OCI-LY7 (cell line): ENCODE data around the gene WDFY4. TPM values are rescaled to one million over a fixed set of nuclear protein-coding genes. Genes with fewer than 3 reads are reported as not detected.

Experiments
- BruUV-seq: library from RNA; stranded (reverse); fragments of 400-500 nt; replicated peaks from 2 replicates; lab custom pipeline; 2021; lab: Mats Ljungman, UMichigan
- CTCF ChIA-PET: fragments of 300-600 bp; sonication (Branson Sonifier 250); formaldehyde crosslinking; loops from one replicate; lab custom pipeline; 2022; ENCODE audit warnings: antibody characterized with exemption; ENCODE audit not compliant: unreplicated experiment; lab: Charles Lee
- POLR2A ChIA-PET: fragments of 300-600 bp; sonication (Branson Sonifier 250); formaldehyde crosslinking; loops from one replicate; lab custom pipeline; 2022; ENCODE audit warnings: antibody characterized with exemption; lab: Charles Lee
- DNase-seq: peaks from one replicate; pipeline ENCODE4 v3.0.0-alpha.2; 2015; ENCODE audit warnings: low spot score
- H2AFZ ChIP-seq: fragments of 200-600 bp; sonication (generic), shearing (Covaris generic); 2 replicates; pipeline ENCODE4 v1.6.1; 2014; ENCODE audit warnings: mild to moderate bottlenecking, antibody characterized with exemption, low read length, moderate library complexity
- H3K27ac ChIP-seq: fragments of 200-600 bp; sonication (generic); 2 replicates; pipeline ENCODE4 v1.5.1; 2014; ENCODE audit warnings: mixed run types, low read depth, mild to moderate bottlenecking, moderate library complexity, low read length, inconsistent platforms; ENCODE audit not compliant: poor library complexity, severe bottlenecking
- H3K36me3 ChIP-seq: fragments of 200-600 bp; sonication (generic); 2 replicates; pipeline ENCODE4 v1.6.1; 2014; ENCODE audit warnings: mild to moderate bottlenecking, antibody characterized with exemption, low read length, moderate library complexity, mixed read lengths; ENCODE audit not compliant: insufficient read depth
- H3K4me1 ChIP-seq: fragments of 200-600 bp; sonication (generic); 2 replicates; pipeline ENCODE4 v1.5.1; 2014; ENCODE audit warnings: mild to moderate bottlenecking, low read length; ENCODE audit not compliant: insufficient read depth, poor library complexity, severe bottlenecking
- H3K4me2 ChIP-seq: fragments of 200-600 bp; sonication (generic); 2 replicates; pipeline ENCODE4 v1.6.1; 2014; ENCODE audit warnings: mild to moderate bottlenecking, low read length
- H3K4me3 ChIP-seq: fragments of 200-600 bp; sonication (generic); 2 replicates; pipeline ENCODE4 v1.5.1; 2014; ENCODE audit warnings: mild to moderate bottlenecking, low read depth, low read length; ENCODE audit not compliant: poor library complexity, severe bottlenecking
- H3K79me2 ChIP-seq: fragments of 200-600 bp; sonication (generic); 2 replicates; pipeline ENCODE4 v1.6.1; 2016; ENCODE audit warnings: low read depth, mild to moderate bottlenecking, low read length, moderate library complexity, mixed read lengths; ENCODE audit not compliant: insufficient read depth
- H3K9me2 ChIP-seq: fragments of 200-600 bp; sonication (generic); 2 replicates; pipeline ENCODE4 v1.6.1; 2016; ENCODE audit warnings: mild to moderate bottlenecking, low read length, mixed read lengths; ENCODE audit not compliant: insufficient read depth
- H3K9me3 ChIP-seq: fragments of 200-600 bp; sonication (generic); 2 replicates; pipeline ENCODE4 v1.6.1; 2014; ENCODE audit warnings: mild to moderate bottlenecking, mixed run types, low read length, mixed read lengths
- H4K20me1 ChIP-seq: fragments of 200-600 bp; sonication (generic); 2 replicates; pipeline ENCODE4 v1.6.1; 2014; ENCODE audit warnings: mild to moderate bottlenecking, antibody characterized with exemption, low read length, moderate library complexity, mixed read lengths; ENCODE audit not compliant: insufficient read depth
- EZH2phosphoT487 ChIP-seq: fragments of 200-600 bp; sonication (generic); IDR thresholded peaks from 2 replicates; pipeline ENCODE4 v1.6.1; 2018; ENCODE audit warnings: low read depth, borderline replicate concordance, mild to moderate bottlenecking, mixed run types, antibody characterized with exemption, low read length, moderate library complexity, mixed read lengths
- intact Hi-C: fragments of 100-400 bp; cut with micrococcal nuclease; formaldehyde crosslinking; loops from one replicate; pipeline ENCODE4 v1.10.0; 2022; ENCODE audit not compliant: unreplicated experiment
- total RNA-seq, 2 experiments: library from RNA; depleted of rRNA in 1 of 2; stranded (reverse); fragments of >200 nt in 1 of 2; shearing (Covaris generic) in 1 of 2; gene quantifications; 2 replicates each; pipeline ENCODE4 v1.2.3, GENCODE V29; 2014 to 2022
- TF ChIP-seq, protein P1 (sequence below): fragments of 200-600 bp; sonication (generic); conservative IDR thresholded peaks from 2 replicates; pipeline ENCODE4 v1.5.1; 2014; ENCODE audit warnings: mild to moderate bottlenecking, antibody characterized with exemption, low read length, moderate library complexity, mixed read lengths

WDFY4 gene
- total RNA-seq, 2 experiments from 2014 or later, result 51.5 to 85.6 TPM

DNA sequence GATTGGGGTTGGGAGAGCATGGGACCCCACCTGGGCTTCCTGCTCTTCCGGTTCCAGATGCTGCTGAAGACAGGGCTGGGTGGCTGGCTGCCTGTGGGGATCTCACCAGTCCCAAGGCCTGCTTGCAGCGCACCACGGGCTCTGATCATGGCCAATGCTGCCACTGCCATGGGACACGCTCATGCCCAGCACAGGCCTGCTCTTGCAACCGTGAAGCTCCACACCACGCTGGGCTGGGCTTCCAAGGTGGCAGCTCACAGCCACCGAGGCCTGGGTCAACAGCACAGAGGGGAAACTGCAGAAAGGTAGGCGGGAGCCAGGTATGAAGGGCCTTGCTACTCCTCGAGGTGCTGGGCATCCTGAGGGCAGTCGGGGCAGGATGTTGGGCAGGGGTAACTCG, 327.1 kb downstream of the WDFY4 start:
- no peaks in the 10 kb centered on the region for H3K9me3 ChIP-seq
- POLR2A ChIA-PET, result interaction anchor here (0.7 kb wide), 1 partner anchor 342 kb away, joined by 3 read pairs; no protein-coding TSS in a partner anchor
- H3K4me2 ChIP-seq, result no peak overlapping the region
- no TSS peak for BruUV-seq
- no peaks in the 10 kb centered on the region for H3K9me2 ChIP-seq
- CTCF ChIA-PET, result interaction anchor here (1.3 kb wide), 1 partner anchor 41 kb away, joined by 3 read pairs; no protein-coding TSS in a partner anchor
- H4K20me1 ChIP-seq, result no peaks in the 10 kb centered on the region
- DNase-seq, result no peak
- intact Hi-C loops, result no loop called here
- TF ChIP-seq, protein P1, sequence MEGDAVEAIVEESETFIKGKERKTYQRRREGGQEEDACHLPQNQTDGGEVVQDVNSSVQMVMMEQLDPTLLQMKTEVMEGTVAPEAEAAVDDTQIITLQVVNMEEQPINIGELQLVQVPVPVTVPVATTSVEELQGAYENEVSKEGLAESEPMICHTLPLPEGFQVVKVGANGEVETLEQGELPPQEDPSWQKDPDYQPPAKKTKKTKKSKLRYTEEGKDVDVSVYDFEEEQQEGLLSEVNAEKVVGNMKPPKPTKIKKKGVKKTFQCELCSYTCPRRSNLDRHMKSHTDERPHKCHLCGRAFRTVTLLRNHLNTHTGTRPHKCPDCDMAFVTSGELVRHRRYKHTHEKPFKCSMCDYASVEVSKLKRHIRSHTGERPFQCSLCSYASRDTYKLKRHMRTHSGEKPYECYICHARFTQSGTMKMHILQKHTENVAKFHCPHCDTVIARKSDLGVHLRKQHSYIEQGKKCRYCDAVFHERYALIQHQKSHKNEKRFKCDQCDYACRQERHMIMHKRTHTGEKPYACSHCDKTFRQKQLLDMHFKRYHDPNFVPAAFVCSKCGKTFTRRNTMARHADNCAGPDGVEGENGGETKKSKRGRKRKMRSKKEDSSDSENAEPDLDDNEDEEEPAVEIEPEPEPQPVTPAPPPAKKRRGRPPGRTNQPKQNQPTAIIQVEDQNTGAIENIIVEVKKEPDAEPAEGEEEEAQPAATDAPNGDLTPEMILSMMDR, result no peak
- no peak for TF ChIP-seq EZH2phosphoT487
- no peaks in the 10 kb centered on the region for H3K36me3 ChIP-seq
- no peak overlapping the region for H3K4me3 ChIP-seq
- no peak overlapping the region for H2AFZ ChIP-seq
- peaks cover 30% of the 10 kb centered on the region for H3K4me1 ChIP-seq
- no peaks in the 10 kb centered on the region for H3K79me2 ChIP-seq
- no peak overlapping the region for H3K27ac ChIP-seq

GRCh38 chr10:49012603-49013002, 327.9 kb downstream of the WDFY4 start:
- no peak overlapping the region for H3K4me2 ChIP-seq
- H3K9me2 ChIP-seq, result no peaks in the 10 kb centered on the region
- H3K36me3 ChIP-seq, result no peaks in the 10 kb centered on the region
- DNase-seq, result peak; percentile 34
- no peaks in the 10 kb centered on the region for H3K9me3 ChIP-seq
- no TSS peak for BruUV-seq
- TF ChIP-seq, protein P1, result peak; percentile 39
- TF ChIP-seq EZH2phosphoT487, result no peak
- ChIA-PET CTCF (interaction anchor here (1.3 kb wide), 1 partner anchor 40 kb away, joined by 3 read pairs; no protein-coding TSS in a partner anchor), POLR2A (interaction anchor here (1.2 kb wide), 2 partner anchors 35 to 64 kb away, joined by 3 to 5 read pairs; no protein-coding TSS in a partner anchor)
- H3K27ac ChIP-seq, result no peak overlapping the region
- no peak overlapping the region for H3K4me3 ChIP-seq
- H4K20me1 ChIP-seq, result no peaks in the 10 kb centered on the region
- peak overlapping the region; percentile 22; the same call in 1 of the 2 replicates for H2AFZ ChIP-seq
- H3K4me1 ChIP-seq, result peaks cover 24% of the 10 kb centered on the region
- intact Hi-C loops, result no loop called here
- H3K79me2 ChIP-seq, result no peaks in the 10 kb centered on the region

DNA sequence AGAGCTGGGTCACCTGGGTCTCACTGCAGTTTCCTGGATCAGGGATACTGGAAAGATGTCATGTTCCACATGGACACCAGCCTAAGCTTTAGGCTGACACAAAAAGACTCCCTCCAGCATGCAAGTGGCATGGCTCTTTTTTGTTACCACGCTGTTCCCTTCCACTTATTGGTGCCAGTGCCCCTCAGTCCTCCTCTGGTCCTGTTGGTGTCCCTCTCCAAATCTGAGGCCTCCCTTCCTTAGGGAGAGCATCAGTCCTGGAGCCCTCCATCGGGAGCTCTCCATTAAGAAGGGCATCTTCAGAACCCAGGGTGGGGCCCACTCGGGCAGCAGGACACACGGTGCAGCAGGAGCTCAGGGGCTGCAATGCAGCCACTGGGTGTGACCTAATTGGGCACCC, 331.0 kb downstream of the WDFY4 start:
- no TSS peak for BruUV-seq
- ChIA-PET CTCF (no interaction called here), POLR2A (no interaction called here)
- Histone ChIP-seq H2AFZ (no peak overlapping the region), H3K79me2 (no peaks in the 10 kb centered on the region), H3K9me3 (no peaks in the 10 kb centered on the region), H3K36me3 (no peaks in the 10 kb centered on the region), H3K4me1 (peaks cover 17% of the 10 kb centered on the region), H3K27ac (no peak overlapping the region), H3K4me2 (no peak overlapping the region), H4K20me1 (no peaks in the 10 kb centered on the region), H3K9me2 (no peaks in the 10 kb centered on the region), H3K4me3 (no peak overlapping the region)
- intact Hi-C loops, result no loop called here
- no peak for TF ChIP-seq EZH2phosphoT487
- TF ChIP-seq, protein P1, result no peak
- DNase-seq, result no peak
